Amniotic epithelial cell (primary cell): ENCODE results near the gene PLEKHM3.

ENCODE experiments used
- DNase-seq: peaks from one replicate; pipeline ENCODE4 v3.0.0-alpha.2; 2010; ENCODE audit warnings: low read depth

Gene PLEKHM3

GRCh38 chr2:207849443-207849842 is 175.9 kb downstream of the PLEKHM3 start:
- no peak for DNase-seq

GRCh38 chr2:207848545-207848928 is 176.8 kb downstream of the PLEKHM3 start:
- DNase-seq = no peak

GRCh38 chr2:207847807-207848544 is 177.4 kb downstream of the PLEKHM3 start:
- peak; percentile 14 for DNase-seq

GRCh38 chr2:207847098-207847806 is 178.1 kb downstream of the PLEKHM3 start:
- DNase-seq = no peak

- DNase-seq = no peak
Measured at GRCh38 chr2:207845202-207845864, 180.0 kb downstream of the PLEKHM3 start.

GRCh38 chr2:207844648-207845047 is 180.7 kb downstream of the PLEKHM3 start:
- DNase-seq = no peak

GRCh38 chr2:207840101-207840500 is 185.2 kb downstream of the PLEKHM3 start:
- DNase-seq = no peak

GRCh38 chr2:207839575-207839974 is 185.8 kb downstream of the PLEKHM3 start:
- DNase-seq = no peak

GRCh38 chr2:207839028-207839427 is 186.3 kb downstream of the PLEKHM3 start:
- no peak for DNase-seq

- no peak for DNase-seq
Measured at GRCh38 chr2:207836521-207837133, 188.7 kb downstream of the PLEKHM3 start.

GRCh38 chr2:207835805-207836204 is 189.5 kb downstream of the PLEKHM3 start:
- no peak for DNase-seq

- peak; percentile 34 for DNase-seq
Measured at GRCh38 chr2:207833251-207833751, 192.0 kb downstream of the PLEKHM3 start.

- DNase-seq = no peak
Measured at GRCh38 chr2:207831584-207832248, 193.6 kb downstream of the PLEKHM3 start.

- DNase-seq = no peak
Measured at GRCh38 chr2:207830778-207831438, 194.4 kb downstream of the PLEKHM3 start.

- DNase-seq = peak; percentile 12
Measured at GRCh38 chr2:207828361-207829057, 196.8 kb downstream of the PLEKHM3 start.

- no peak for DNase-seq
Measured at GRCh38 chr2:207825978-207826377, 199.3 kb downstream of the PLEKHM3 start.

GRCh38 chr2:207825045-207825954 is 200.0 kb downstream of the PLEKHM3 start:
- no peak for DNase-seq

- no peak for DNase-seq
Measured at GRCh38 chr2:207823865-207824264, 201.5 kb downstream of the PLEKHM3 start.
